IMR-90 (cell line): Measurements from ENCODE around the gene CD96. TPM values are rescaled to one million over a fixed set of nuclear protein-coding genes. Genes with fewer than 3 reads are reported as not detected.

Source experiments
- ATAC-seq: fragments of 200-7000 bp; cut with Tn5 transposase; 2 replicates; pipeline ENCODE4 v1.9.1; 2020; ENCODE audit warnings: low read depth, mild to moderate bottlenecking, moderate library complexity
- BruUV-seq: library from RNA; stranded (reverse); fragments of 400-500 nt; replicated peaks from 2 replicates; lab custom pipeline; 2021; lab: Mats Ljungman, UMichigan
- CTCF ChIA-PET: fragments of 300-600 bp; formaldehyde crosslinking; extraction: SDS; loops from one replicate; lab custom pipeline; 2021; ENCODE audit warnings: antibody characterized with exemption; lab: Yijun Ruan, JAX
- POLR2A ChIA-PET: fragments of 300-600 bp; sonication (Branson Sonifier 250); formaldehyde crosslinking; loops from one replicate; lab custom pipeline; 2022; ENCODE audit warnings: antibody characterized with exemption; ENCODE audit not compliant: unreplicated experiment; lab: Charles Lee
- DNase-seq: peaks from one replicate; pipeline ENCODE4 v3.0.0; 2013
- H2AFZ ChIP-seq: replicated peaks from 2 replicates; pipeline ENCODE3; 2013; ENCODE audit warnings: low read length, mild to moderate bottlenecking; ENCODE audit not compliant: poor library complexity
- H2AK5ac ChIP-seq: 2 replicates; pipeline ENCODE4 v1.6.1; 2013; ENCODE audit warnings: low read depth, low read length, inconsistent platforms
- H2AK9ac ChIP-seq: replicated peaks from 2 replicates; pipeline ENCODE3; 2013; ENCODE audit warnings: mild to moderate bottlenecking, low read depth, low read length, moderate library complexity; ENCODE audit not compliant: poor library complexity
- H2BK120ac ChIP-seq: 2 replicates; pipeline ENCODE4 v1.6.1; 2013; ENCODE audit warnings: low read depth, low read length, inconsistent platforms
- H2BK15ac ChIP-seq: 3 replicates; pipeline ENCODE4 v1.6.1; 2013; ENCODE audit warnings: low read depth, low read length, inconsistent platforms
- H2BK20ac ChIP-seq: 2 replicates; pipeline ENCODE4 v1.6.1; 2013; ENCODE audit warnings: low read depth, mild to moderate bottlenecking, inconsistent platforms, low read length, moderate library complexity
- H2BK5ac ChIP-seq: 2 replicates; pipeline ENCODE4 v1.6.1; 2013; ENCODE audit warnings: mild to moderate bottlenecking, low read depth, low read length, inconsistent platforms; ENCODE audit not compliant: poor library complexity, severe bottlenecking
- H3K14ac ChIP-seq: replicated peaks from 2 replicates; pipeline ENCODE4 v1.6.1; 2013; ENCODE audit warnings: low read depth, low read length, inconsistent platforms
- H3K18ac ChIP-seq: 2 replicates; pipeline ENCODE4 v1.6.1; 2013; ENCODE audit warnings: low read depth, low read length, control low read depth
- H3K23ac ChIP-seq: 2 replicates; pipeline ENCODE4 v1.6.1; 2013; ENCODE audit warnings: low read depth, low read length, inconsistent platforms
- H3K27ac ChIP-seq: 2 replicates; pipeline ENCODE4 v1.5.1; 2013; ENCODE audit warnings: mild to moderate bottlenecking, control low read depth, low read length; ENCODE audit not compliant: insufficient read depth
- H3K27me3 ChIP-seq: 2 replicates; pipeline ENCODE4 v1.6.1; 2013; ENCODE audit warnings: low read length; ENCODE audit not compliant: control insufficient read depth, insufficient read depth
- H3K36me3 ChIP-seq: 2 replicates; pipeline ENCODE4 v1.6.1; 2013; ENCODE audit warnings: low read length, mixed read lengths; ENCODE audit not compliant: control insufficient read depth, insufficient read depth
- H3K4ac ChIP-seq: 2 replicates; pipeline ENCODE4 v1.6.1; 2013; ENCODE audit warnings: low read depth, low read length, inconsistent platforms
- H3K4me1 ChIP-seq: 2 replicates; pipeline ENCODE4 v1.6.1; 2013; ENCODE audit warnings: low read length, mixed read lengths; ENCODE audit not compliant: control insufficient read depth, insufficient read depth
- H3K4me2 ChIP-seq: 2 replicates; pipeline ENCODE4 v1.6.1; 2013; ENCODE audit warnings: low read depth, mild to moderate bottlenecking, control low read depth, low read length, moderate library complexity
- H3K4me3 ChIP-seq: 2 replicates; pipeline ENCODE4 v1.5.1; 2013; ENCODE audit warnings: low read depth, mild to moderate bottlenecking, control low read depth, low read length, moderate library complexity; ENCODE audit not compliant: insufficient read depth
- H3K56ac ChIP-seq: 2 replicates; pipeline ENCODE4 v1.6.1; 2013; ENCODE audit warnings: low read length, inconsistent platforms; ENCODE audit not compliant: insufficient read depth; ENCODE audit errors: extremely low read depth
- H3K79me1 ChIP-seq, 2 experiments: 2 replicates each; pipeline ENCODE4 v1.6.1; 2013; ENCODE audit warnings: low read length in 2 of 2, inconsistent platforms in 1 of 2, low read depth in 1 of 2
- H3K9ac ChIP-seq: 2 replicates; pipeline ENCODE4 v1.6.1; 2013; ENCODE audit warnings: low read depth, low read length, control low read depth
- H3K9me1 ChIP-seq: 2 replicates; pipeline ENCODE4 v1.6.1; 2013; ENCODE audit warnings: low read length, inconsistent platforms; ENCODE audit not compliant: insufficient read depth
- H3K9me3 ChIP-seq: 2 replicates; pipeline ENCODE4 v1.6.1; 2013; ENCODE audit warnings: low read length; ENCODE audit not compliant: control insufficient read depth, insufficient read depth
- H4K20me1 ChIP-seq: 2 replicates; pipeline ENCODE4 v1.6.1; 2013; ENCODE audit warnings: low read length, inconsistent platforms; ENCODE audit not compliant: insufficient read depth
- H4K5ac ChIP-seq: 2 replicates; pipeline ENCODE4 v1.6.1; 2013; ENCODE audit warnings: mild to moderate bottlenecking, low read depth, low read length, control low read depth
- H4K8ac ChIP-seq, 2 experiments: 2 replicates each; pipeline ENCODE4 v1.6.1; 2013; ENCODE audit warnings: low read depth in 2 of 2, low read length in 2 of 2, control low read depth in 1 of 2, inconsistent platforms in 1 of 2
- H4K91ac ChIP-seq: 2 replicates; pipeline ENCODE4 v1.6.1; 2013; ENCODE audit warnings: low read depth, low read length, inconsistent platforms; ENCODE audit not compliant: insufficient read depth
- BHLHE40 ChIP-seq: fragments of 150-350 bp; IDR thresholded peaks from 2 replicates; pipeline ENCODE4 v1.6.1; 2016; ENCODE audit warnings: mild to moderate bottlenecking, low read depth, low read length
- CEBPB ChIP-seq: IDR thresholded peaks from 2 replicates; pipeline ENCODE4 v1.6.1; 2012; ENCODE audit warnings: low read depth, low read length, improper control_type of control experiment
- ELK1 ChIP-seq: fragments of 150-350 bp; IDR thresholded peaks from 2 replicates; pipeline ENCODE4 v1.6.1; 2016; ENCODE audit warnings: low read depth, mild to moderate bottlenecking, low read length, moderate library complexity, borderline replicate concordance
- MAZ ChIP-seq: IDR thresholded peaks from 2 replicates; pipeline ENCODE4 v1.6.1; 2012; ENCODE audit warnings: low read depth, mild to moderate bottlenecking, low read length, improper control_type of control experiment, moderate library complexity, borderline replicate concordance
- NFE2L2 ChIP-seq: fragments of 150-350 bp; IDR thresholded peaks from 2 replicates; pipeline ENCODE4 v1.6.1; 2016; ENCODE audit warnings: low read depth, mild to moderate bottlenecking, low read length
- WGBS, 2 experiments: methylation state at CpG; one replicate each; pipeline versions ENCODE4 v1.1.5 to v1.1.7; 2013; ENCODE audit warnings: missing lambda C conversion rate in 2 of 2; ENCODE audit not compliant: insufficient read length in 1 of 2; ENCODE audit errors: extremely low coverage in 2 of 2; 5-methylcytosine and 5-hydroxymethylcytosine counted together
- dilution Hi-C: fragments of 300-500 bp; cut with HindIII; formaldehyde crosslinking; loops from one replicate; pipeline ENCODE4 v1.14.3; 2018; ENCODE audit warnings: low sequenced_read_pairs; ENCODE audit not compliant: unreplicated experiment
- in situ Hi-C: fragments of 300-500 bp; cut with MboI; formaldehyde crosslinking; loops from 3 replicates; pipeline ENCODE4 v1.14.3; 2019; ENCODE audit warnings: low sequenced_read_pairs, inconsistent platforms, mixed read lengths
- intact Hi-C: fragments of 100-400 bp; cut with micrococcal nuclease; formaldehyde crosslinking; loops from 2 replicates; pipeline ENCODE4 v1.10.0; 2022
- polyA plus RNA-seq, 3 experiments: library from polyadenylated mRNA; depleted of rRNA; stranded (reverse); fragments of >200 nt; gene quantifications; 2 replicates each; pipeline ENCODE4 v1.2.3, GENCODE V29; 2012; ENCODE audit warnings: low replicate concordance in 1 of 3
- total RNA-seq: library from RNA; depleted of rRNA; stranded (reverse); fragments of >200 nt; gene quantifications from 2 replicates; pipeline ENCODE4 v1.2.3, GENCODE V29; 2012

Gene CD96
- total and polyA plus RNA-seq, 2 of the 4 experiments (the other 2 are of a cell fraction): 0.05 to 0.18 TPM

- no peak overlapping the region for H4K8ac ChIP-seq
- TF ChIP-seq NFE2L2 (no peak), ELK1 (no peak), CEBPB (0 out of 2 replicates have a peak, but pooled peaks have one; percentile 3), MAZ (no peak), BHLHE40 (no peak)
- no peak overlapping the region for H4K5ac ChIP-seq
- no peak overlapping the region for H3K18ac ChIP-seq
- H3K9me3 ChIP-seq: no peaks in the 10 kb centered on the region
- no peak overlapping the region for H2AFZ ChIP-seq
- no peak overlapping the region for H3K4me2 ChIP-seq
- intact Hi-C loops (no loop called here), dilution Hi-C loops (no loop called here), in situ Hi-C loops (no loop called here)
- ATAC-seq: no peak
- peak; percentile 33 for DNase-seq
- ChIA-PET CTCF (interaction anchor here (0.6 kb wide), 1 partner anchor 668 kb away, joined by 4 read pairs; no protein-coding TSS in a partner anchor), POLR2A (no interaction called here)
- no peak overlapping the region for H2AK9ac ChIP-seq
- no peak overlapping the region for H3K14ac ChIP-seq
- BruUV-seq: no TSS peak
- H2BK20ac ChIP-seq: no peak overlapping the region
- H3K27me3 ChIP-seq: no peaks in the 10 kb centered on the region
- H3K79me1 ChIP-seq: no peaks in the 10 kb centered on the region
- no peaks in the 10 kb centered on the region for H3K4me1 ChIP-seq
- H4K20me1 ChIP-seq: no peaks in the 10 kb centered on the region
- H3K9ac ChIP-seq: no peak overlapping the region
- no peak overlapping the region for H2BK15ac ChIP-seq
- H3K27ac ChIP-seq: no peak overlapping the region
- no peaks in the 10 kb centered on the region for H3K9me1 ChIP-seq
- no peaks in the 10 kb centered on the region for H3K36me3 ChIP-seq
- no peak overlapping the region for H4K91ac ChIP-seq
- WGBS, 2 experiments: 56% methylated on average over 2 of the region's 4 CpGs; no CpG with 5 or more reads in 1 of the 2 experiments
- no peak overlapping the region for H3K4me3 ChIP-seq
- no peak overlapping the region for H2AK5ac ChIP-seq
- H3K4ac ChIP-seq: no peak overlapping the region
- H2BK120ac ChIP-seq: no peak overlapping the region
- no peak overlapping the region for H3K23ac ChIP-seq
- no peak overlapping the region for H3K56ac ChIP-seq
- no peak overlapping the region for H2BK5ac ChIP-seq
These were observed 94.4 kb downstream of the CD96 start for GRCh38 chr3:111636366-111636885.
